HEK293 (cell line): ENCODE measurements around the gene STK40.

ENCODE experiments used
- KLF16 ChIP-seq: fragments of 450-650 bp; formaldehyde crosslinking; IDR thresholded peaks from 2 replicates; pipeline ENCODE4 v1.5.1; 2017; ENCODE audit warnings: missing biosample characterization, missing genetic modification characterization
- OSR2 ChIP-seq: fragments of 450-650 bp; formaldehyde crosslinking; IDR thresholded peaks from 2 replicates; pipeline ENCODE4 v1.5.1; 2016; ENCODE audit warnings: missing biosample characterization, missing genetic modification characterization
- SETDB1 ChIP-seq: IDR thresholded peaks from one replicate; pipeline ENCODE4 v1.6.1; 2017; ENCODE audit warnings: mild to moderate bottlenecking, low read length, moderate library complexity, mixed read lengths; ENCODE audit not compliant: insufficient read length
- ZNF24 ChIP-seq: fragments of 450-650 bp; formaldehyde crosslinking; IDR thresholded peaks from 2 replicates; pipeline ENCODE4 v1.5.1; 2016; ENCODE audit warnings: missing biosample characterization, missing genetic modification characterization
- TF ChIP-seq, protein P1 (sequence below): fragments of 450-650 bp; formaldehyde crosslinking; IDR thresholded peaks from 2 replicates; pipeline ENCODE4 v1.5.1; 2016; ENCODE audit warnings: missing biosample characterization, missing genetic modification characterization
- TF ChIP-seq, protein P2 (sequence below): fragments of 450-650 bp; IDR thresholded peaks from 2 replicates; pipeline ENCODE4 v1.5.1; 2018; ENCODE audit warnings: missing biosample characterization, mild to moderate bottlenecking, missing genetic modification characterization
- TF ChIP-seq, protein P3 (sequence below): fragments of 450-650 bp; formaldehyde crosslinking; IDR thresholded peaks from 2 replicates; pipeline ENCODE4 v1.5.1; 2016; ENCODE audit warnings: missing biosample characterization, missing genetic modification characterization
- TF ChIP-seq, protein P4 (sequence below): fragments of 450-650 bp; formaldehyde crosslinking; IDR thresholded peaks from 2 replicates; pipeline ENCODE4 v1.5.1; 2017; ENCODE audit warnings: missing biosample characterization, mild to moderate bottlenecking, missing genetic modification characterization, moderate library complexity

DNA sequence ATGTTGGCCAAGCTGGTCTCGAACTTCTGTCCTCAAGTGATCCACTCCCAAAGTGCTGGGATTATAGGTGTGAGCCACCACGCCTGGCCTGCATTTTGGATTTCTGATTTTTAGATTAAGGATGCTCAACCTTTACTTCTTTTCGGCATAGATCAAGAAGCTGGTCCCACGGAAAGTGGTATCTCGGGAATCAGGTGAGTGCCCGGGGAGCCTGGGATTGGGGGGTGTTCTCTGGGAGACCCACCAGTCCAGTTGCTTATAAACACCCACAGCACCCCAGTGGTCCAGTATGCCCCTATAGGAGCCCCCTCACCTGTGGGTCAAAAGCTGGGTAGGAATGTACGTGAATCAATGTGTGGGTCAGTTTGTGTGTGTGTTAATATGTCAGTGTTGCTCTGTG, 76.3 kb downstream of the STK40 start:
- no peak for TF ChIP-seq OSR2 (tag by site-specific recombination)
- TF ChIP-seq, protein P1, sequence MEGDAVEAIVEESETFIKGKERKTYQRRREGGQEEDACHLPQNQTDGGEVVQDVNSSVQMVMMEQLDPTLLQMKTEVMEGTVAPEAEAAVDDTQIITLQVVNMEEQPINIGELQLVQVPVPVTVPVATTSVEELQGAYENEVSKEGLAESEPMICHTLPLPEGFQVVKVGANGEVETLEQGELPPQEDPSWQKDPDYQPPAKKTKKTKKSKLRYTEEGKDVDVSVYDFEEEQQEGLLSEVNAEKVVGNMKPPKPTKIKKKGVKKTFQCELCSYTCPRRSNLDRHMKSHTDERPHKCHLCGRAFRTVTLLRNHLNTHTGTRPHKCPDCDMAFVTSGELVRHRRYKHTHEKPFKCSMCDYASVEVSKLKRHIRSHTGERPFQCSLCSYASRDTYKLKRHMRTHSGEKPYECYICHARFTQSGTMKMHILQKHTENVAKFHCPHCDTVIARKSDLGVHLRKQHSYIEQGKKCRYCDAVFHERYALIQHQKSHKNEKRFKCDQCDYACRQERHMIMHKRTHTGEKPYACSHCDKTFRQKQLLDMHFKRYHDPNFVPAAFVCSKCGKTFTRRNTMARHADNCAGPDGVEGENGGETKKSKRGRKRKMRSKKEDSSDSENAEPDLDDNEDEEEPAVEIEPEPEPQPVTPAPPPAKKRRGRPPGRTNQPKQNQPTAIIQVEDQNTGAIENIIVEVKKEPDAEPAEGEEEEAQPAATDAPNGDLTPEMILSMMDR (tag by site-specific recombination), result no peak
- TF ChIP-seq, protein P2, sequence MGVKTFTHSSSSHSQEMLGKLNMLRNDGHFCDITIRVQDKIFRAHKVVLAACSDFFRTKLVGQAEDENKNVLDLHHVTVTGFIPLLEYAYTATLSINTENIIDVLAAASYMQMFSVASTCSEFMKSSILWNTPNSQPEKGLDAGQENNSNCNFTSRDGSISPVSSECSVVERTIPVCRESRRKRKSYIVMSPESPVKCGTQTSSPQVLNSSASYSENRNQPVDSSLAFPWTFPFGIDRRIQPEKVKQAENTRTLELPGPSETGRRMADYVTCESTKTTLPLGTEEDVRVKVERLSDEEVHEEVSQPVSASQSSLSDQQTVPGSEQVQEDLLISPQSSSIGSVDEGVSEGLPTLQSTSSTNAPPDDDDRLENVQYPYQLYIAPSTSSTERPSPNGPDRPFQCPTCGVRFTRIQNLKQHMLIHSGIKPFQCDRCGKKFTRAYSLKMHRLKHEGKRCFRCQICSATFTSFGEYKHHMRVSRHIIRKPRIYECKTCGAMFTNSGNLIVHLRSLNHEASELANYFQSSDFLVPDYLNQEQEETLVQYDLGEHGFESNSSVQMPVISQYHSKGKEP, result no peak
- TF ChIP-seq, protein P3, sequence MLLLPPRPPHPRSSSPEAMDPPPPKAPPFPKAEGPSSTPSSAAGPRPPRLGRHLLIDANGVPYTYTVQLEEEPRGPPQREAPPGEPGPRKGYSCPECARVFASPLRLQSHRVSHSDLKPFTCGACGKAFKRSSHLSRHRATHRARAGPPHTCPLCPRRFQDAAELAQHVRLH (tag by site-specific recombination), result no peak
- no peak for TF ChIP-seq KLF16
- no peak for TF ChIP-seq ZNF24 (tag by site-specific recombination)
- no peak for TF ChIP-seq SETDB1
- TF ChIP-seq, protein P4, sequence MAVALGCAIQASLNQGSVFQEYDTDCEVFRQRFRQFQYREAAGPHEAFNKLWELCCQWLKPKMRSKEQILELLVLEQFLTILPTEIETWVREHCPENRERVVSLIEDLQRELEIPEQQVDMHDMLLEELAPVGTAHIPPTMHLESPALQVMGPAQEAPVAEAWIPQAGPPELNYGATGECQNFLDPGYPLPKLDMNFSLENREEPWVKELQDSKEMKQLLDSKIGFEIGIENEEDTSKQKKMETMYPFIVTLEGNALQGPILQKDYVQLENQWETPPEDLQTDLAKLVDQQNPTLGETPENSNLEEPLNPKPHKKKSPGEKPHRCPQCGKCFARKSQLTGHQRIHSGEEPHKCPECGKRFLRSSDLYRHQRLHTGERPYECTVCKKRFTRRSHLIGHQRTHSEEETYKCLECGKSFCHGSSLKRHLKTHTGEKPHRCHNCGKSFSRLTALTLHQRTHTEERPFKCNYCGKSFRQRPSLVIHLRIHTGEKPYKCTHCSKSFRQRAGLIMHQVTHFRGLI, result no peak
